ENCODE measurements around the gene PHACTR1.
"Not testable (repeated sequence)": the region's sequence is repeated elsewhere in the genome, so short reads cannot be mapped to it uniquely, and the experiment has no call there.

The PHACTR1 gene

DNA sequence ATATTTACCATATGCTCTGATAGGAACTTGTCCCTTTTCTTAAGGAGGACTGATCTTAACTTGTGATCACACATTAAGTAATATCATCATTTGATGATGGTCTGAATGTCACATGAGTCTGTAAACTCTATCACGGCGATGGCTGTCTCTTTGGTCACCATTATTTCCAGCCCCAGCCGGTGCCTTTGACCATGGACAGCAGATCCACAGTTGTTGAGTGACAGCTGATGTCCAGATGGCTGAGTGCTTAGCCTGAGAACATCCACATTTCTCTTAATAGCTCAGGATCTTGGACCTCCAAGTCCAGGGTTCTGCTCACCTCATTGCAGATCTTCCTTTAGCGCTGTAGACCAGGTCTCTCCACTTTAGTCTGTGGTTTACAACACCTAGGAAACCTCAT lies 440.7 kb downstream of the PHACTR1 start:
- TF ChIP-seq, protein P1, sequence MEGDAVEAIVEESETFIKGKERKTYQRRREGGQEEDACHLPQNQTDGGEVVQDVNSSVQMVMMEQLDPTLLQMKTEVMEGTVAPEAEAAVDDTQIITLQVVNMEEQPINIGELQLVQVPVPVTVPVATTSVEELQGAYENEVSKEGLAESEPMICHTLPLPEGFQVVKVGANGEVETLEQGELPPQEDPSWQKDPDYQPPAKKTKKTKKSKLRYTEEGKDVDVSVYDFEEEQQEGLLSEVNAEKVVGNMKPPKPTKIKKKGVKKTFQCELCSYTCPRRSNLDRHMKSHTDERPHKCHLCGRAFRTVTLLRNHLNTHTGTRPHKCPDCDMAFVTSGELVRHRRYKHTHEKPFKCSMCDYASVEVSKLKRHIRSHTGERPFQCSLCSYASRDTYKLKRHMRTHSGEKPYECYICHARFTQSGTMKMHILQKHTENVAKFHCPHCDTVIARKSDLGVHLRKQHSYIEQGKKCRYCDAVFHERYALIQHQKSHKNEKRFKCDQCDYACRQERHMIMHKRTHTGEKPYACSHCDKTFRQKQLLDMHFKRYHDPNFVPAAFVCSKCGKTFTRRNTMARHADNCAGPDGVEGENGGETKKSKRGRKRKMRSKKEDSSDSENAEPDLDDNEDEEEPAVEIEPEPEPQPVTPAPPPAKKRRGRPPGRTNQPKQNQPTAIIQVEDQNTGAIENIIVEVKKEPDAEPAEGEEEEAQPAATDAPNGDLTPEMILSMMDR (conservative IDR thresholded peaks at IDR 0.05; ENCODE audit: low read depth, low read length): no peak
- DNase-seq (ENCODE audit: low read depth): no peak
- no peak overlapping the region for H3K4me3 ChIP-seq (ENCODE audit: low read length)

DNA sequence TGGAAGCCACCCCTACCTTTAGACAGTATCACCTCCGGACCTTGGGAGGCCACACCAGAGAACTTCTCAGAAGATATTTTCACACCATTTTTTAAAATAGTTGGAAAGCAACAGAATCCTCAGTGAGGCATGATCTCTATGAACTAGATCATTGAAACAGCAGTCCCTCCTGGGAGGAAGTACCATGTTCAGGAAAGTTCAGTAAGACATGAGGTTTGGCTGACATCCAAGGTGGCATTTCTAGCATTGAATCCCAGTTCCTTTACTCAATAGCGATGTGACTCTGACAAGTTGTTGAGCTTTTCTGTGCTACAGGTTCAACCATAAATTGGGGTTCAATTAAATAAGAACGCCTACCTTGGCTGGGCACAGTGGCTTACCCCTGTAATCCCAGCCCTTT lies 442.7 kb downstream of the PHACTR1 start:
- TF ChIP-seq, protein P1 (conservative IDR thresholded peaks at IDR 0.05; ENCODE audit: low read depth, low read length): no peak

DNA sequence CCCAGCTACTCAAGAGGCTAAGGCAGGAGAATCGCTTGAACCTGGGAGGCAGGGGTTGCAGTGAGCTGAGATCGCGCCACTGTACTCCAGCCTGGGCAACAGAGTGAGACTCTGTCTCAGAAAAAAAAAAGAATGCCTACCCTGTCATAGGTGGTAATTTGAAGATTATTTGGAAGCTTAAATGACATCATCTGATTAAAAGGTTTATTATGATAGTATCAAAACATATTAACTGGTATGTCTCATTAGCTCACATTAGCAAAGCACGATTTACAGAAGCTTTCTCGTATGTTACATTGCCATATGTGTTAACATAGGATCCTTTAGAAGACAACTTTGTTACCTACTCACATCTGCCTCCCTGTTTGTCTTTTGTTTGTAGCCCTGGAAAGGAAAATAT lies 443.3 kb downstream of the PHACTR1 start:
- not testable (repeated sequence) for DNase-seq (ENCODE audit: low read depth); H3K4me3 ChIP-seq (ENCODE audit: low read length)

More for the DNA sequence above, 442.7 kb downstream of the PHACTR1 start:
- no peak overlapping the region for H3K4me3 ChIP-seq (ENCODE audit: low read length)
- no peak for DNase-seq (ENCODE audit: low read depth)

DNA sequence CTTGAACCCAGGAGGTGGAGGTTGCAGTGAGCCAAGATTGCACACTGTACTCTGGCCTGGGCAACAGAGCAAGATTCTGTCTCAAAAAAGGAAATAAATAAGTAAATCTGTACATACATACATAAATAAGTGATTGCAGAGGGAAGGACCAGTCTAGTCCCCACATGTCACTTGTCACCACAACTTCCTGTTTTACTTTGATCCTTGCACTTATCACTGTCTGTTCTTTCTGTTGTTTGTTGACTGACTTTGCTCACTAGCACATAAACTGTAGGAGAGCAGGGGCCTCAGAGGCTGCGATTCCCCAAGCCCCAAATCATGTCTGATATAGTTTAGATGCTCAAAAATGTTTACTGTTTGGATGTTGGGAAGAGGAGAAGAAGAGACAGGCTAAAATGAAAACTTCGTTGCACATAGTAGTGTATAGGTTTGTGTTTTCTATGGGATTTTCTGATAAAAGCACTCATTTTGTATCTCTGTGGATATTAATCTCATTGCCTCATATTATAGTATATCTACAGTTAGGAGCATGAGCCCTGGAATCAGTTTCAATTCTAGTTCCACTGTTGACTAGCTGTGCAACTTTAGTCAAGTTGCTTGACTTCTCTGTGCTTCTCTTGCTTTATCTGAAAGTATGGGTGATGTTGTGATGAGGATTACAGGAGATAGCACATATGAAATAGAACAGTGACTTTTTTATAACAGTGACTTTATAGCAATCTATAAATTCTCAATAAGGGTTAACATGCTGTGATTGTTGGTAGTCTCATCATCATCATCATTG lies 446.8 kb downstream of the PHACTR1 start:
- no peak for DNase-seq (ENCODE audit: low read depth)
- no peak overlapping the region for H3K4me3 ChIP-seq (ENCODE audit: low read length)
- TF ChIP-seq, protein P1 (conservative IDR thresholded peaks at IDR 0.05; ENCODE audit: low read depth, low read length): no peak

DNA sequence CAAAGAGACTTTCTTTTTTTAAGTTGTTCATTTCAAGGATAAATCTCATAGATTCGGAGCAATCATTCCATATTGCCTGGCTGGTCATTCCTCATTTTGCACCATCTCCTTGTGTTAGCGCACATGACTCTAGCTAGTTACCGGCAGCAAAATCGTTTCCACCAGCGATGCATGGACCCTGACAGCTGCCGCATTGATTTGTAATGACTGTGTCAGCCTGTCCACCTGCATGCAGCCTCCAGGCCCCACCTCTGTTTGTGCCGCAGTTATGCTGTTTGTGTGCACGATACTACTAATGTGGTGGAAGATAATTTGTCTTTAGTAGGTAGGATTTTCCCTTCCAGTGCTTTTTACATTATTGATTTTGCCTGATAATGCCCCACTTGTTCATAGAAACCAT lies 447.7 kb downstream of the PHACTR1 start:
- no peak for DNase-seq (ENCODE audit: low read depth)
- no peak overlapping the region for H3K4me3 ChIP-seq (ENCODE audit: low read length)
- TF ChIP-seq, protein P1 (conservative IDR thresholded peaks at IDR 0.05; ENCODE audit: low read depth, low read length): no peak

DNA sequence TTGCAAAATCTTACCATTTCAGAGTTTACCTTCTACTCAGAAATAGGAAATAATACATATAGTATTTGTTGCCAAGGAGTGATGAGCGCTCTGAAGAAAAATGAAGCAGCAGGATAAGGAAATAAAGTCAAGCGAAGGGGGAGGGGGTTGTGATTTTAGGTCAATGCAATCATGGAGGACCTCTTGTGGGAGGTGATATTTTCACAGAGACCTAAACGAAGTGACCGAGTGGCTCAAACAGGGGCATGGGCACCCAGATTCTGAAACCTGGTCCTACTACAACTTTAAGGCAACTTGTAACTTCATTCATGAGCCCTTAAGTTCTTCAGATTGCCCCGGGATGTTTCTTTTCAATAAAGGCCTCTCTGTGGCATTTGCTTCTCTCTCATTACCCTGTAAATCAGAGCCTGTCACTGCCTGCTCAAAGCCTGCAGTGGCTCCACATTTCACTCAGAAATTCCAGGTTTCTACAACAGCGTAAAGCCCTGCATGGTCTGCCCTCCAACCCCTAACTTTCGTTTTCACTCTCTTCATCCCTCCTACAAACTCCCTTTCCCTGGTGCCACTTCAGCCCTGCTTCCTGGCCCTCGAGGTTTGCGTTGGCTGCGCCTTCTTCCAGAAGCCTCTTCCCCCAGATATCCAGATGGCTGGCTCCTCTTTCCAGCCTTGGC lies 449.1 kb downstream of the PHACTR1 start:
- TF ChIP-seq, protein P1 (conservative IDR thresholded peaks at IDR 0.05; ENCODE audit: low read depth, low read length): no peak
- DNase-seq (ENCODE audit: low read depth): no peak
- H3K4me3 ChIP-seq (ENCODE audit: low read length): no peak overlapping the region

DNA sequence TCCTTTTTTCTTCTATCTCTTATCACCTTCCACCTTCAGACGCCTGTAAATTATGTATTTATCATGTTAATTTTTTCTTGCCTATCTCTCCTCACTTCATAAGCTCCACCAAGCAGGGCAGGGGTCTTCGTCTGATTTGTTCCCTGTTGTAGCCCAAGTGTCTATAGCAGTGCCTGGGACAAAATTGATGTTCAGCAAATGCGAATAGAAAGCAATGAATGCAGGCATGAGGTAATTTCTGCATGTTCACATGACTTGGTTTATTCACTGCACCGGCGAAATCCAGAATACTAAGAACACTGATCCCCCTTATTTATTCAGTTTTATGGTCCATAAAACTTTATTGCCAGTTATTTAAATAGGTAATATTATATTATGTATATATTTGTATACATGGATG lies 449.7 kb downstream of the PHACTR1 start:
- DNase-seq (ENCODE audit: low read depth): no peak
- H3K4me3 ChIP-seq (ENCODE audit: low read length): no peak overlapping the region
- TF ChIP-seq, protein P1 (conservative IDR thresholded peaks at IDR 0.05; ENCODE audit: low read depth, low read length): no peak
